GM23338 (cell line): Measurements from ENCODE around the gene CCNL1. TPM values are rescaled to one million over a fixed set of nuclear protein-coding genes. Genes with fewer than 3 reads are reported as not detected.
A peak's percentile ranks its signal among the peaks of the same experiment; 100 is the strongest.

Experiments used
- ATAC-seq: fragments of 200-7000 bp; cut with Tn5 transposase; 3 replicates; pipeline ENCODE4 v1.9.1; 2020
- DNase-seq: peaks from one replicate; pipeline ENCODE4 v3.0.0-alpha.2; 2015; ENCODE audit warnings: low spot score
- H2AFZ ChIP-seq: fragments of 200-600 bp; sonication (generic); 2 replicates; pipeline ENCODE4 v1.8.0; 2016; ENCODE audit warnings: antibody characterized with exemption, mild to moderate bottlenecking, moderate library complexity
- H3F3A ChIP-seq: fragments of 200-600 bp; sonication (generic); replicated peaks from 2 replicates; pipeline ENCODE4 v1.8.0; 2017; ENCODE audit warnings: antibody characterized with exemption, mixed run types, low read depth
- H3K27ac ChIP-seq: fragments of 200-600 bp; sonication (generic); 2 replicates; pipeline ENCODE4 v1.6.1; 2016; ENCODE audit warnings: low read depth
- H3K27me3 ChIP-seq: fragments of 200-600 bp; sonication (generic); 2 replicates; pipeline ENCODE4 v1.8.0; 2016; ENCODE audit warnings: mild to moderate bottlenecking, mixed run types, moderate library complexity; ENCODE audit not compliant: insufficient read depth
- H3K36me3 ChIP-seq: fragments of 200-600 bp; sonication (generic); 2 replicates; pipeline ENCODE4 v1.8.0; 2016; ENCODE audit warnings: mild to moderate bottlenecking; ENCODE audit not compliant: insufficient read depth
- H3K4me1 ChIP-seq: fragments of 200-600 bp; sonication (generic); 2 replicates; pipeline ENCODE4 v1.8.0; 2016; ENCODE audit warnings: mild to moderate bottlenecking, moderate library complexity; ENCODE audit not compliant: insufficient read depth
- H3K4me2 ChIP-seq: fragments of 200-600 bp; sonication (generic); 2 replicates; pipeline ENCODE4 v1.7.1; 2017; ENCODE audit warnings: mixed run types
- H3K4me3 ChIP-seq: fragments of 200-600 bp; sonication (generic); 2 replicates; pipeline ENCODE4 v1.6.1; 2016; ENCODE audit warnings: mixed run types
- H3K79me2 ChIP-seq: fragments of 200-600 bp; sonication (generic); replicated peaks from 2 replicates; pipeline ENCODE4 v1.8.0; 2017; ENCODE audit warnings: mild to moderate bottlenecking; ENCODE audit not compliant: insufficient read depth
- H3K9me2 ChIP-seq: fragments of 200-600 bp; sonication (generic); 2 replicates; pipeline ENCODE4 v1.8.0; 2017; ENCODE audit not compliant: insufficient read depth
- H4K20me1 ChIP-seq: fragments of 200-600 bp; sonication (generic); replicated peaks from 2 replicates; pipeline ENCODE4 v1.8.0; 2017; ENCODE audit warnings: mild to moderate bottlenecking; ENCODE audit not compliant: insufficient read depth
- H3K27ac Mint-ChIP-seq: 2 replicates; pipeline ENCODE4 v1.8.0; 2020; ENCODE audit warnings: inconsistent platforms, mild to moderate bottlenecking, moderate library complexity, mixed read lengths
- H3K27me3 Mint-ChIP-seq: 3 replicates; pipeline ENCODE4 v1.8.0; 2022; ENCODE audit warnings: low read depth, mild to moderate bottlenecking, moderate library complexity, mixed read lengths, inconsistent platforms; ENCODE audit not compliant: insufficient read depth, poor library complexity
- H3K36me3 Mint-ChIP-seq: 3 replicates; pipeline ENCODE4 v1.8.0; 2021; ENCODE audit warnings: low read depth, mild to moderate bottlenecking, inconsistent platforms, moderate library complexity, mixed read lengths
- H3K4me1 Mint-ChIP-seq: 3 replicates; pipeline ENCODE4 v1.8.0; 2020; ENCODE audit warnings: mild to moderate bottlenecking, inconsistent platforms, mixed read lengths
- H3K4me3 Mint-ChIP-seq: 3 replicates; pipeline ENCODE4 v1.8.0; 2021; ENCODE audit warnings: moderate library complexity, mild to moderate bottlenecking, inconsistent platforms, mixed read lengths
- H3K9me3 Mint-ChIP-seq: 3 replicates; pipeline ENCODE4 v1.8.0; 2020; ENCODE audit warnings: moderate library complexity, mild to moderate bottlenecking, inconsistent platforms, mixed read lengths
- CTCF ChIP-seq, 2 experiments: fragments of 200-600 bp in 1 of 2; sonication (generic) in 1 of 2; conservative IDR thresholded peaks; 2 replicates each; pipeline versions ENCODE4 v1.5.1 to v1.6.1; 2016 to 2017; ENCODE audit warnings: antibody characterized with exemption in 2 of 2, low read depth in 2 of 2, mild to moderate bottlenecking in 2 of 2, moderate library complexity in 1 of 2
- EZH2phosphoT487 ChIP-seq: fragments of 200-600 bp; sonication (generic); IDR thresholded peaks from one replicate; pipeline ENCODE4 v1.8.1; 2018; ENCODE audit warnings: antibody characterized with exemption; ENCODE audit not compliant: unreplicated experiment
- POLR2AphosphoS5 ChIP-seq: IDR thresholded peaks from 2 replicates; pipeline ENCODE4 v1.6.1; 2016; ENCODE audit warnings: antibody characterized with exemption, low read depth
- ZNF462 ChIP-seq: fragments of 250-450 bp; sonication (Bioruptor Pico); IDR thresholded peaks from 2 replicates; pipeline ENCODE4 v1.5.0; 2020; ENCODE audit warnings: mild to moderate bottlenecking, moderate library complexity
- polyA plus RNA-seq: library from polyadenylated mRNA; unstranded; fragments of >200 nt; fragmentation: Nextera tagmentation; extraction: Ambion mirVana; gene quantifications from 2 replicates; pipeline ENCODE4 v1.2.1, GENCODE V29; 2016
- total RNA-seq: library from RNA; depleted of rRNA; stranded (reverse); fragments of >200 nt; shearing (Covaris generic); gene quantifications from 2 replicates; pipeline ENCODE4 v1.2.3, GENCODE V29; 2014

The CCNL1 gene
- total and polyA plus RNA-seq, 2 experiments from 2014 or later = 108 to 134 TPM

GRCh38 chr3:157159037-157159761 is 748 bp downstream of the CCNL1 start:
- Mint-ChIP-seq H3K4me3 (peak overlapping the region; percentile 99), H3K27ac (peak overlapping the region; percentile 98), H3K36me3 (peaks cover 55% of the 10 kb centered on the region), H3K4me1 (peaks cover 40% of the 10 kb centered on the region), H3K9me3 (no peaks in the 10 kb centered on the region), H3K27me3 (peaks cover 12% of the 10 kb centered on the region)
- peak overlapping the region; percentile 92 for H3K4me2 ChIP-seq
- peak overlapping the region; percentile 98 for H3K27ac ChIP-seq
- H2AFZ ChIP-seq = no peak overlapping the region
- ATAC-seq (peak; percentile 68), DNase-seq (peak; percentile 82)
- peak overlapping the region; percentile 71 for H3K4me3 ChIP-seq
- no peaks in the 10 kb centered on the region for H3K9me2 ChIP-seq
- no peaks in the 10 kb centered on the region for H3K27me3 ChIP-seq
- peaks cover 63% of the 10 kb centered on the region for H3K79me2 ChIP-seq
- TF ChIP-seq EZH2phosphoT487 (no peak), POLR2AphosphoS5 (no peak), CTCF (conservative IDR thresholded peaks at IDR 0.05; ENCODE audit: low read depth in 2 of 2) (peak; percentile 25 to 28; a peak in 3 of 4 replicates), ZNF462 (CRISPR knock-in tag) (no peak)
- no peaks in the 10 kb centered on the region for H3F3A ChIP-seq
- peaks cover 34% of the 10 kb centered on the region for H3K4me1 ChIP-seq
- H3K36me3 ChIP-seq = peaks cover 45% of the 10 kb centered on the region
- peaks cover 43% of the 10 kb centered on the region for H4K20me1 ChIP-seq
